ENCODE measurements around the gene DNER. TPM values are rescaled to one million over a fixed set of nuclear protein-coding genes. Genes with fewer than 3 reads are reported as not detected.

Gene DNER
- total RNA-seq, 2 experiments from 2014 or later, result not detected

DNA sequence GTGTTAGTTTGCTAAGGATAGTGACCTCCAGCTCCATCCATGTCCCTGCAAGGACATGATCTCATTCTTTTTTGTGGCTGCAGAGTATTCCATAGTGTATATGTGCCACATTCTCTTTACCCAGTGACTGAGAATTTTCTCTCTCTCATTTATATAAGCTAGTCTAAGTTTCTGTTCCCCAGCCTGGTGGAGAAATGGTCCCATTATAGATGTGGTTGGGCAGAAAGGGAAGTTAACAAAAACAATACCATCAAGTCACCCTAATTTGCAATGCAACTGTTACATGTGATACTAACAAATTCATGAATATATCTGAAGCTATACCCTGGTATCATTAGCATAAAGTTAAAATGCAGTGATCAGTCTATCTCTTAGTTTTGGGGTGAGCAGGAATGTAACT, 54.0 kb downstream of the DNER start:
- DNase-seq (no peak), ATAC-seq (no peak)
- no peaks in the 10 kb centered on the region for H3K4me1 Mint-ChIP-seq (ENCODE audit: low read depth)
- intact Hi-C loops (cut with micrococcal nuclease), result no loop called here
- H3K27me3 Mint-ChIP-seq, result peaks cover 14% of the 10 kb centered on the region
- no peak overlapping the region for H3K27ac Mint-ChIP-seq
- H3K4me3 Mint-ChIP-seq, result no peak overlapping the region
- no peaks in the 10 kb centered on the region for H3K9me3 Mint-ChIP-seq
- ChIA-PET POLR2A (no interaction called here), CTCF (no interaction called here)
- H3K36me3 Mint-ChIP-seq (ENCODE audit: low read depth), result no peaks in the 10 kb centered on the region
- TF ChIP-seq, protein P1, sequence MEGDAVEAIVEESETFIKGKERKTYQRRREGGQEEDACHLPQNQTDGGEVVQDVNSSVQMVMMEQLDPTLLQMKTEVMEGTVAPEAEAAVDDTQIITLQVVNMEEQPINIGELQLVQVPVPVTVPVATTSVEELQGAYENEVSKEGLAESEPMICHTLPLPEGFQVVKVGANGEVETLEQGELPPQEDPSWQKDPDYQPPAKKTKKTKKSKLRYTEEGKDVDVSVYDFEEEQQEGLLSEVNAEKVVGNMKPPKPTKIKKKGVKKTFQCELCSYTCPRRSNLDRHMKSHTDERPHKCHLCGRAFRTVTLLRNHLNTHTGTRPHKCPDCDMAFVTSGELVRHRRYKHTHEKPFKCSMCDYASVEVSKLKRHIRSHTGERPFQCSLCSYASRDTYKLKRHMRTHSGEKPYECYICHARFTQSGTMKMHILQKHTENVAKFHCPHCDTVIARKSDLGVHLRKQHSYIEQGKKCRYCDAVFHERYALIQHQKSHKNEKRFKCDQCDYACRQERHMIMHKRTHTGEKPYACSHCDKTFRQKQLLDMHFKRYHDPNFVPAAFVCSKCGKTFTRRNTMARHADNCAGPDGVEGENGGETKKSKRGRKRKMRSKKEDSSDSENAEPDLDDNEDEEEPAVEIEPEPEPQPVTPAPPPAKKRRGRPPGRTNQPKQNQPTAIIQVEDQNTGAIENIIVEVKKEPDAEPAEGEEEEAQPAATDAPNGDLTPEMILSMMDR (IDR thresholded peaks at IDR 0.05), result no peak

DNA sequence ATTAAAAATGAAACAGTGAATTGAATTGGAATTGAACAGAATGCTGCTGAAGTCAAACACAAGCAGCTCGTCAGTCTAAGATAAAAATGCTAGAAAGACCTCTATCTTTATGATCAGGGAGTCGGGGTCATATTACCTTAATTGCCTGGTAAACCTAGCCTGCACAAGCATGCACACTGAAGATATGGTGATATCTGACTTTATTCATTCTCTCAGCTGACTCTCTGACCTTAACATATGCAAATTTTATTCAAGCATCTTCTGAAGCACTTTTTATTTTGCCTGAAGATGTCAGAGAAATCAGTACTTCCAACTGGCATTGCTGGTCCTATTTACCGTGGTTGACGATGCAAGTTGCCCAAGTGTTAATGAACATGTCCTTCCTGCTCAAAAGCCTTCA, 56.4 kb downstream of the DNER start:
- no peak for DNase-seq
- ChIA-PET CTCF (no interaction called here), POLR2A (no interaction called here)
- Mint-ChIP-seq H3K27ac (no peak overlapping the region), H3K36me3 (ENCODE audit: low read depth) (no peaks in the 10 kb centered on the region), H3K4me3 (no peak overlapping the region), H3K27me3 (peaks cover 14% of the 10 kb centered on the region), H3K4me1 (ENCODE audit: low read depth) (no peaks in the 10 kb centered on the region), H3K9me3 (no peaks in the 10 kb centered on the region)
- ATAC-seq, result no peak
- TF ChIP-seq, protein P1 (IDR thresholded peaks at IDR 0.05), result no peak
- intact Hi-C loops (cut with micrococcal nuclease), result no loop called here

DNA sequence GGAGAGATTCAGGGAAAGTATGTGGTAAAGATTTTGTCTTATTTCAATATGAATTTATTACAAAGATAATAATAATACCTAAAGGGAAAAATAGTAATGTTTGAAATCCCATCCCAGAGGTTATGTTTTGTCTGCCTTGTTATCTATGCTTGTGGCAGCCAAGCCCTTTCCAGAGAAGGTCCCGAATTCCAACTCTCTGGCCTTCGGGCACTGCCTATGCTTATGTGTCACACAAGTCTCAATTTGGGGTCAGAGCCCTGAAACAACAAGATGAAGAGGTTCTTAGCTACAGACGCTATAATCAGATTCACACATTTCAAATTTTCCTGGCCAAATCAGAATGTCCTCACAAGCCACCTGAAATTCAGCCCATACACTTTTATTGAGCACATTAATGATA, 59.9 kb downstream of the DNER start:
- Mint-ChIP-seq H3K4me3 (no peak overlapping the region), H3K27ac (no peak overlapping the region), H3K4me1 (ENCODE audit: low read depth) (no peaks in the 10 kb centered on the region), H3K27me3 (peaks cover 11% of the 10 kb centered on the region), H3K36me3 (ENCODE audit: low read depth) (no peaks in the 10 kb centered on the region), H3K9me3 (no peaks in the 10 kb centered on the region)
- intact Hi-C loops (cut with micrococcal nuclease), result no loop called here
- TF ChIP-seq, protein P1 (IDR thresholded peaks at IDR 0.05), result no peak
- ChIA-PET CTCF (no interaction called here), POLR2A (no interaction called here)
- ATAC-seq, result no peak
- no peak for DNase-seq

DNA sequence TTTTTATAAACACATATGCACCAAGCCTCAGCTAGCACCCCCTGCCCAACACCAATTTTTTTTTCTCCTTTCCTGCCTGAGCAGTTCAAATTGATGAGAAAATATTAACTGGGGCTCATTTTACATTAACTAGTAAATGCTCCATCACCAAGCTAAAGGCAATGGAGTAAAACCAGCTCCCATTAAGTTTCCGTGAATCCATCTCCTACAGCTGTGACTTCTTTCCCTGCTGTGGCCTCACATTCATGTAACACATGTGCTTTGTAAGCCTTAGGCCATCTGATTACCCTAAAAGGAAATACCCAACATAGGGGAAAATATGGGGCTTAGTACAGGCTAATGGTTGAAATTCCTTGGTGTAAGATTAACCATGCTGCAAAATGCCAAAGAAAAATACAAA, 60.8 kb downstream of the DNER start:
- Mint-ChIP-seq H3K36me3 (ENCODE audit: low read depth) (no peaks in the 10 kb centered on the region), H3K4me1 (ENCODE audit: low read depth) (no peaks in the 10 kb centered on the region), H3K9me3 (no peaks in the 10 kb centered on the region), H3K27ac (no peak overlapping the region), H3K4me3 (no peak overlapping the region), H3K27me3 (peaks cover 11% of the 10 kb centered on the region)
- CTCF ChIA-PET, result no interaction called here
- DNase-seq (no peak), ATAC-seq (no peak)
- TF ChIP-seq, protein P1 (IDR thresholded peaks at IDR 0.05), result no peak
- intact Hi-C loops (cut with micrococcal nuclease), result no loop called here
- POLR2A ChIA-PET, result no interaction called here

DNA sequence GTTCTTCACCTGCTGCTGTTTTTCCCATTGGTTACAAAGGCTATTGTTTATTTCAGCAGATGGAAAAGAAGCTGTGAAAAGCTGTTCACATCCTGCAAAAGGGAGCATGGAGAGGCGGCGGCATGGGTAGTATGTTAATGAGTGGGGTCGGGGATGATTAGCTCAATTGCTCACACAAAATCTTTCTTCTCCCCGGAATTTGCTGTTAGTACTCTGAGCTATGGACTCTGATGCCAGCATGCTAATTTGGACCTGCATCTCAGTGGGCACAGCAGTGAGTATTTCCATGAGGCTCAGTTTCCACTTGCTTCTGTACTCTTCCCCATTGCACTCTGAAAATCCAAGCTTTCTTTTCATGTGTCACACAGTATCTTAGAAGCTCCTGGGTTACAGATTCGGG, 61.6 kb downstream of the DNER start:
- Mint-ChIP-seq H3K36me3 (ENCODE audit: low read depth) (no peaks in the 10 kb centered on the region), H3K4me3 (no peak overlapping the region), H3K4me1 (ENCODE audit: low read depth) (no peaks in the 10 kb centered on the region), H3K27me3 (peaks cover 11% of the 10 kb centered on the region), H3K9me3 (no peaks in the 10 kb centered on the region), H3K27ac (no peak overlapping the region)
- TF ChIP-seq, protein P1 (IDR thresholded peaks at IDR 0.05), result no peak
- ChIA-PET CTCF (no interaction called here), POLR2A (no interaction called here)
- no peak for DNase-seq
- no peak for ATAC-seq
- intact Hi-C loops (cut with micrococcal nuclease), result no loop called here

Measured in activated CD8-positive, alpha-beta T cell treated with anti-CD3 and anti-CD28 coated beads for 36 hours (primary cell).